ENCODE data around the gene PDAP1.

PDAP1 gene

GRCh38 chr7:99452541-99452940 lies 44.1 kb upstream of the PDAP1 start:
- DNase-seq (ENCODE audit: low spot score): no peak
- TF ChIP-seq CTCF (IDR thresholded peaks at IDR 0.05; ENCODE audit: extremely low read depth, missing control alignments): no peak

GRCh38 chr7:99451936-99452335 lies 43.5 kb upstream of the PDAP1 start:
- TF ChIP-seq CTCF (IDR thresholded peaks at IDR 0.05; ENCODE audit: extremely low read depth, missing control alignments): no peak
- no peak for DNase-seq (ENCODE audit: low spot score)

GRCh38 chr7:99449326-99449725 lies 40.9 kb upstream of the PDAP1 start:
- DNase-seq (ENCODE audit: low spot score): no peak
- TF ChIP-seq CTCF (IDR thresholded peaks at IDR 0.05; ENCODE audit: extremely low read depth, missing control alignments): no peak

- DNase-seq (ENCODE audit: low spot score): no peak
- TF ChIP-seq CTCF (IDR thresholded peaks at IDR 0.05; ENCODE audit: extremely low read depth, missing control alignments): no peak
These were observed 40.5 kb upstream of the PDAP1 start for GRCh38 chr7:99448855-99449254.

- no peak for TF ChIP-seq CTCF (IDR thresholded peaks at IDR 0.05; ENCODE audit: extremely low read depth, missing control alignments)
- DNase-seq (ENCODE audit: low spot score): no peak
These were observed 39.5 kb upstream of the PDAP1 start for GRCh38 chr7:99447943-99448342.

GRCh38 chr7:99446096-99446495 lies 37.7 kb upstream of the PDAP1 start:
- DNase-seq (ENCODE audit: low spot score): no peak
- no peak for TF ChIP-seq CTCF (IDR thresholded peaks at IDR 0.05; ENCODE audit: extremely low read depth, missing control alignments)

- TF ChIP-seq CTCF (IDR thresholded peaks at IDR 0.05; ENCODE audit: extremely low read depth, missing control alignments): no peak
These were observed 31.8 kb upstream of the PDAP1 start for GRCh38 chr7:99440195-99440594.

More at GRCh38 chr7:99440195-99440594, 31.8 kb upstream of the PDAP1 start:
- no peak for DNase-seq (ENCODE audit: low spot score)
